A549 treated with Hydrocortisone at 1 μM for 4 hours (cell line): ENCODE measurements around the gene RTEL1. TPM values are rescaled to one million over a fixed set of nuclear protein-coding genes. Genes with fewer than 3 reads are reported as not detected.

Experiments used
- total RNA-seq: library from RNA; stranded (reverse); fragments of 200-300 nt; extraction: Qiagen RNA extraction; gene quantifications from 5 replicates; pipeline ENCODE4 v1.2.3, GENCODE V29; 2022

Gene RTEL1, protein sequence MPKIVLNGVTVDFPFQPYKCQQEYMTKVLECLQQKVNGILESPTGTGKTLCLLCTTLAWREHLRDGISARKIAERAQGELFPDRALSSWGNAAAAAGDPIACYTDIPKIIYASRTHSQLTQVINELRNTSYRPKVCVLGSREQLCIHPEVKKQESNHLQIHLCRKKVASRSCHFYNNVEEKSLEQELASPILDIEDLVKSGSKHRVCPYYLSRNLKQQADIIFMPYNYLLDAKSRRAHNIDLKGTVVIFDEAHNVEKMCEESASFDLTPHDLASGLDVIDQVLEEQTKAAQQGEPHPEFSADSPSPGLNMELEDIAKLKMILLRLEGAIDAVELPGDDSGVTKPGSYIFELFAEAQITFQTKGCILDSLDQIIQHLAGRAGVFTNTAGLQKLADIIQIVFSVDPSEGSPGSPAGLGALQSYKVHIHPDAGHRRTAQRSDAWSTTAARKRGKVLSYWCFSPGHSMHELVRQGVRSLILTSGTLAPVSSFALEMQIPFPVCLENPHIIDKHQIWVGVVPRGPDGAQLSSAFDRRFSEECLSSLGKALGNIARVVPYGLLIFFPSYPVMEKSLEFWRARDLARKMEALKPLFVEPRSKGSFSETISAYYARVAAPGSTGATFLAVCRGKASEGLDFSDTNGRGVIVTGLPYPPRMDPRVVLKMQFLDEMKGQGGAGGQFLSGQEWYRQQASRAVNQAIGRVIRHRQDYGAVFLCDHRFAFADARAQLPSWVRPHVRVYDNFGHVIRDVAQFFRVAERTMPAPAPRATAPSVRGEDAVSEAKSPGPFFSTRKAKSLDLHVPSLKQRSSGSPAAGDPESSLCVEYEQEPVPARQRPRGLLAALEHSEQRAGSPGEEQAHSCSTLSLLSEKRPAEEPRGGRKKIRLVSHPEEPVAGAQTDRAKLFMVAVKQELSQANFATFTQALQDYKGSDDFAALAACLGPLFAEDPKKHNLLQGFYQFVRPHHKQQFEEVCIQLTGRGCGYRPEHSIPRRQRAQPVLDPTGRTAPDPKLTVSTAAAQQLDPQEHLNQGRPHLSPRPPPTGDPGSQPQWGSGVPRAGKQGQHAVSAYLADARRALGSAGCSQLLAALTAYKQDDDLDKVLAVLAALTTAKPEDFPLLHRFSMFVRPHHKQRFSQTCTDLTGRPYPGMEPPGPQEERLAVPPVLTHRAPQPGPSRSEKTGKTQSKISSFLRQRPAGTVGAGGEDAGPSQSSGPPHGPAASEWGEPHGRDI (N-terminal part only)
- 4.7 to 7.2 TPM (median 6.8 TPM) in 5 replicates for total RNA-seq

DNA sequence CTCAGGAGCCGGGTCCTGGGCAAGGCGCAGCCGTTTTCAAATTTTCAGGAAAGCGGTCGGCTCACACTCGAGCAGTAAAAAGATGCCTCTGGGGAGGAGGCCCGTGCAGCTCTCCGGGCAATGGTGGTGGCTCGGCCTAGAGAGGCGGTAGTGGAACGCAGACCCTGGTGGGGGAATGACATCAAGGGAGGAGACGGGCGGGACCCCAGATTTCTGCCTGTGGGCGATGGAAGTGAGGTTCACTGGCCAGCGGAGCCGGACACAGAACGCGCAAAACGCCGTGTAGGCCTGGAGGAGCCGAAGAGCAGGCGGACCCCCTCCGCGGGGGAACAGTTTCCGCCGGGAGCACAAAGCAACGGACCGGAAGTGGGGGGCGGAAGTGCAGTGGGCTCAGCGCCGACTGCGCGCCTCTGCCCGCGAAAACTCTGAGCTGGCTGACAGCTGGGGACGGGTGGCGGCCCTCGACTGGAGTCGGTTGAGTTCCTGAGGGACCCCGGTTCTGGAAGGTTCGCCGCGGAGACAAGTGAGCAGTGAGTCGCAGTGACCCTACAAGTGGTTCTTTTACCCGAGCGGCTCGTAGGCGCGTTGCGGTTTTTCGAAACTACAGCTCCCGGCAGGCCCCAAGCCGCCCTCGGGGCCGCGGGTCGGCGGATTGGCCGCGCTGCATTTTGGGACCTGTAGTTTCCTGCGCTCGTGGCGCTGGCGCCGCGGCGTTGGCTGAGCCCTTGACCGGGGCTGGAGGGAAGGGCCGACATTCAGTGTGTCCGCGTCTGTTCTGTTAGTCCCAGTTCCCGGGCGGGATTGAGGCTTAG lies at the start of gene RTEL1:
Gene RTEL1 (plus strand): TSS at position 376 of the 812 bp plus-strand sequence. CDS start 1,091 bp downstream, outside the sequence.

DNA sequence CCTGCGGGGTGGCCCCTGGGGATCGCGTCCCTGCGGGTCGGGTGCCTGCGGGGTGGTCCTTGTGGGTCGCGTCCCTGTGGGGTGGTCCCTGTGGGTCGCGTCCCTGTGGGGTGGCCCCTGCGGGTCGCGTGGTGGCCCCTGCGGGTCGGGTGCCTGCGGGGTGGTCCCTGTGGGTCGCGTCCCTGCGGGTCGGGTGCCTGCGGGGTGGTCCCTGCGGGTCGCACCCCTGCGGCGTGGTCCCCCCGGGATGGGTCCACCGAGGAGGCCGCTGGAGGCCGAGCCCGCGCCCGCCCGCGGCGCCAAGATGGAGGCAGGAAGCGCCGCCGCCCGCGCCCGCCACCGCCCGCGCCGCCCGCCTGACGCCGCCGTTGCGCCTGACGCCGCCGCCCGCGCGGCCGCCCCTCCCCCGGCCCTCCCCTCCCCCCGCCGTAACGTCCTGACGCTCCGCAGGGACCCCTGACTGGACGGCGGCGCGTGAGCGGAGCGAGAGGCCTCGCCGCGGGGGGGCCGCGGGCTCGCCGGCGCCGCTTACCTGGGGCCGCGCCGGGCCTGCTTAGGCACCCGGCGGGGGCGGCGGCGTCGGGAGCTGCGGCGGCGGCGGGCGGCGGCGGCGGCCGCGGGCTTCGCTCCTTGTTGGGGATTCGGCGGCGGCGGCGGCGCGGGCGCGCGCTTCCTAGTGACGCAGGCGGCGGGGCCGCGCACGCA lies 31.5 kb upstream of the RTEL1 start, which contains the start of gene GMEB2:
Gene GMEB2 (minus strand): TSS at position 678 of the 705 bp plus-strand sequence. CDS start 7,704 bp downstream, outside the sequence.

DNA sequence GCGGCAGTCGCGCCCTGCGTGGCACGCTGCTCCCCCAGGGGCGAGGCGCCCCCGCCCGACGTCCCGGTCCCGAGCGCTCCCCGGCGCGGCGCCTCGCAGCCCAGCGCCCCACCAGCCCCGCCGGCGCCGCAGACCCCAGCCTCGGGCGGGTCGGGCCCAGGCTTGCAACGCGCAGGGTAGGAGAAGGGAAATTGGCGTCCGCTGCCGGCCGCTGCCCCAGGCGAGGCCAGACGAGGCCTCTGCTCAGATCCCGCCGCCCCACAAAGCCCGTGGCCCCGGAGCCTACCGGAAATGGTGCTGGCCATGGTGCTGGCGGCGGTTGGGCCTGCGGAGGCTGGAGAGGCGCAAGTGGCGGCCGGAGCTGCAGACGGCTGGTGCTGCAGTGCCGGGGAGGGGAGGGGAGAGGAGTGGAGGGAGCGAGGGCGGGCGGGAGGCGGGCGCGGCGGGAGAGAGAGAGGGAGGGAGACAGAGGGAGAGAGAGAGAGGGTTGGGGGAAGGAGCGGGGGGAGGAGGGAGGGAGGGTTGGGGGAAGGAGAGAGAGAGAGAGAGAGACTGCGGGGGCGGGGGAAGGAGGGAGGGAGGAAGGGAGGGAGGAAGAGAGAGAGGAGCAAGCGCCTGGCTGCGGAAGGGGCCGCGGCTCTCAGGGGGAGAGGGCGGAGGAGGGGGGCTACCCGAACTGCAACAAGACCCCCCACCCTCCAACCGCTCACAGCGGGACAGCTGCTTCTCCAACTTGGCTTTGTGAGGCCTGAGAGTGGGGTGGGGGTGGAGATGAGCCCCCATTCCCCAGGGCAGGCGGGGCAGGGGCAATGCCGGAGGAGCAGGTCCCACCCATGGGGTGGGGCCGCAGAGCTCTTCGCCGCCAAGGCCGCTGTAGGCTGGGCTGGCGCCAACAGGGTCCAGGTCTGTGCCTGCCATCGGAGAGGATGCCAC lies 4.8 kb upstream of the RTEL1 start, which contains the start of gene STMN3:
Gene STMN3 (minus strand): TSS at position 384 of the 933 bp plus-strand sequence. CDS start 79 bp downstream, at position 305.

DNA sequence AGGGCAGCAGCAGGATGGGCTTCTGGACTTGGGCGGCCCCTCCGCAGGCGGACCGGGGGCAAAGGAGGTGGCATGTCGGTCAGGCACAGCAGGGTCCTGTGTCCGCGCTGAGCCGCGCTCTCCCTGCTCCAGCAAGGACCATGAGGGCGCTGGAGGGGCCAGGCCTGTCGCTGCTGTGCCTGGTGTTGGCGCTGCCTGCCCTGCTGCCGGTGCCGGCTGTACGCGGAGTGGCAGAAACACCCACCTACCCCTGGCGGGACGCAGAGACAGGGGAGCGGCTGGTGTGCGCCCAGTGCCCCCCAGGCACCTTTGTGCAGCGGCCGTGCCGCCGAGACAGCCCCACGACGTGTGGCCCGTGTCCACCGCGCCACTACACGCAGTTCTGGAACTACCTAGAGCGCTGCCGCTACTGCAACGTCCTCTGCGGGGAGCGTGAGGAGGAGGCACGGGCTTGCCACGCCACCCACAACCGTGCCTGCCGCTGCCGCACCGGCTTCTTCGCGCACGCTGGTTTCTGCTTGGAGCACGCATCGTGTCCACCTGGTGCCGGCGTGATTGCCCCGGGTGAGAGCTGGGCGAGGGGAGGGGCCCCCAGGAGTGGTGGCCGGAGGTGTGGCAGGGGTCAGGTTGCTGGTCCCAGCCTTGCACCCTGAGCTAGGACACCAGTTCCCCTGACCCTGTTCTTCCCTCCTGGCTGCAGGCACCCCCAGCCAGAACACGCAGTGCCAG lies 38.7 kb downstream of the RTEL1 start, which contains the start of gene TNFRSF6B:
Gene TNFRSF6B (plus strand): TSS at position 25 of the 729 bp plus-strand sequence. CDS start 116 bp downstream, at position 141.

DNA sequence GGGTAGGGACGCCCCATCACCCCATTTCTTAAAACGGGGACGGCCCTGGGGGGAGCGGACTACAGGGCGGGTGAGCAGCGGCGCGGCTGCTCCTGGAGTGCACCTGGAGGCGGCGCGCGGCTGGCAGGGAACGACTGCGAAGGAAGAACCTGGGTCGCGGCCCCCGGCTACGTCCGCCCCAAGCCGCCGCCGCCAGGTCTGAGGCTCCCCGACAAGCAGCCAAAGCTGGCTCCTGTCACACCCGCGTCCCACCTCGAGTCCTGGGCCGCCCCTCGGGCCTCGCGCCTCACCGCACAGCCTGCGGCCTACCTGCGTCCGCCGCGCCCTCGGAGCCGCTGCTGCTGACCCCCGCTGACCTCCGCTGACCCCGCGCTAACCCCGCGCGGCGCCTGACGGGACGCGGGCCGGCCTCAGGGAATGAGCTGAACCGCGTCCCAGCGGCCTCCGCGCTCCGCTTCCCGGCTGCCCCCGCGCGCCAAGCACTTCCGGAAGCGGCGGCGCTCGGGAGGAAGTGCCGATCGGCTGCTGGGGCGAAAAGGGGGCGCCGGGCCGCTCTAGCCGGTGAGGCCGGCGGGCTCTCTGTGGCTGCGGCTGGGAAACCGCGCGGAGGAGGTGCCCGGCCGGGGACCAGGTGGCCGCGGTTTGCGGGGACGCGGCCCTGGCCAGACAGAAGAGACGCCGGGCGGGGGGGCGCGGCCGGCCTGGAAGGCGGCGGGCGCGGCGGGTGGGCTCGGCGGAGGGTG lies 49.6 kb downstream of the RTEL1 start, which contains the start of the genes ARFRP1 and ZGPAT:
Gene ARFRP1 (minus strand): TSS at position 419 of the 743 bp plus-strand sequence. CDS start 885 bp downstream, outside the sequence.
Gene ZGPAT (plus strand): TSS at position 482 of the 743 bp plus-strand sequence. CDS start 542 bp downstream, outside the sequence.

DNA sequence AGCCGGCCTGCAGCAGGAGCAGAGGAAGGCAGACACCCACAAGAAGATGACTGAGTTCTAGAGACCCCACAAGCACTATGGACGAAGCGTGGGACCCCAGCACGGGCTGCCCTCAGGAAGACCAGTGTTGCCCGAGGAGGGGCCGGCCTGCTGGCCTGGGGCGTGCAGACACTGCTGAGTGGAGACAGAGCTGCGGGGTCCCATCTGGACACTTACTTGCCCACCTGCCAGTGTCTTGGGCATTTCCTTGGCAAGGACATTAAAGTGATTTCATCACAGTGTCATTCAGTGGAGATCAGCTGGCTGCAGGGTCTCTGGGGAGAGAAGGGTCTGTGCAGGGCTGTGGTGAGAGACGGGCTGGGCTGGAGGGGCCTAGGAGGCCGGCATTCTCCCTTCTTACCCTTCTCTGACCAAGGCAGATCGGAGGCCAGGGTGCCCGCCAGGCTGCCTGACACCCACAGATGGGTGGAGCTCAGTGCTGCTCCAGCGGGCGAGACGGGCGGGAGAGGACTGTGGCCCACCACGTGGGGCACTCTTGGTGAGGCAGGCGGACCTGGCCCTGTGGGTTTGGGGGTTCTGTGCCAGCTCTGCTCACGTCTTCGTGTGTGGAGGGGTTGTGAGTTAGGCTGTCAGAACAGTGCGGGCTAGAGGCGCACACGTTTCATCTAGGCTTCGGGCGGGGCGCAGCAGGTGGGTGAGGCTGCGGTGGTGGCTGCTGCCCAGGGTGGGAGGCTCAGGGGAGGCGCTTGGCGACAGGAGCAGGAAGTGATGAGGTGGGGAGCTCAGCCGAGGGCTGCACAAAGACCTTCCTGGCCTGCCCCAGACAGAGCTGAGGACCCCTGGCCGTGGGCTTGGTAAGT lies 78.0 kb downstream of the RTEL1 start, which contains the start of gene LIME1:
Gene LIME1 (plus strand): TSS at position 806 of the 860 bp plus-strand sequence. CDS start 886 bp downstream, outside the sequence.

DNA sequence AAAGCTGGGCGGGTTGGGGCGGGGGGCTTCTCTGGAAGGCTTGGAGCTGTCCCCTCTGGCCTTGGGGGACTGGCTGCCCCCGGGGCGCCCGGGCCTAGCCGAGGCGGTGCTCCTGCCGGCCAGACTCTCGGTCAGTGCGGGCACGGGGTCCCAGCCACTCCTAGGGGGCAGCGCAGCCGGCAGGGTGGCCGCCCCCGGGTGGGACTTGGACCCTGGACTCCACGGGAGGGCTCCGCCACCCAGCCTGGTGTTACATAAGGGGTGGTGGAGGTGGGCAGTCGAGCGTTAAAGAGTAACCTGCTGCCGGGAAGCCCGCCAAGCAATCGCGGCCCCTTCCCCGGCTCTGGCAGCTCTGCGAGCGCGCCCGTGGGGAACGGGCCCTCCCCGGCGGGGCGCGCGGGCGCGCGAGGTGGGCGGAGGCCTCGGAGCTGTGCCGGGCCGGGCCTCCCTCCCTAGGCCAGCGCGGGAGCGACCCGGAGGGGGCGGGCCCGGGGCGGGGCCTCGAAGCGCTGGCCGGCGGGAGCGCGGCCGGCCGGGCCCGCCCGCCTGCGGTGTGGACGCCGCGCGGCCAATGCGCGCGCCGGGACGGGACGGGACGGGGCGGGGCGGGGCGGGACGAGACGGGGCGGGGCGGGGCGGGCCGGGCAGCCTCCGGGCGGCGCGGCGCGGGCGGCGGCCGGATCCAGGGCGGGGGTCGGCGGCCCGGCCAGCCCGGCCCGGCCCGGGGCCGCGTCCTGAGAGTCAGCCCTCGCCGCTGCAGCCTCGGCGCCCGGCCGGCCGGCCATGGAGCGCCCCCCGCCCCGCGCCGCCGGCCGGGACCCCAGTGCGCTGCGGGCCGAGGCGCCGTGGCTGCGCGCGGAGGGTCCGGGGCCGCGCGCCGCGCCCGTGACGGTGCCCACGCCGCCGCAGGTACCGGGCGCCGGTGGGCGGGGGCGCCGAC lies 81.3 kb downstream of the RTEL1 start, which contains the start of gene SLC2A4RG:
Gene SLC2A4RG (plus strand): TSS at position 647 of the 940 bp plus-strand sequence. CDS start 137 bp downstream, at position 784.

Other genes starting within 250 kb of the RTEL1 start
- gene KCNQ2, start 185.7 kb upstream of the RTEL1 start, total RNA-seq, result 0.16 to 0.62 TPM (median 0.46 TPM) in 5 replicates
- 142 to 176 TPM (median 148 TPM) in 5 replicates for gene EEF1A2, start 159.2 kb upstream of the RTEL1 start, total RNA-seq
- gene PPDPF, start 137.5 kb upstream of the RTEL1 start, total RNA-seq, result 234 to 352 TPM (median 331 TPM) in 5 replicates
- gene PTK6, start 120.9 kb upstream of the RTEL1 start, total RNA-seq, result 2.7 to 3.6 TPM (median 2.9 TPM) in 5 replicates
- 0.11 to 0.15 TPM (median 0.13 TPM) in 5 replicates for gene SRMS, start 110.6 kb upstream of the RTEL1 start, total RNA-seq
- 0.16 to 0.41 TPM (median 0.20 TPM) in 5 replicates for gene FNDC11, start 104.2 kb upstream of the RTEL1 start, total RNA-seq
- 24.2 to 33.4 TPM (median 27.2 TPM) in 5 replicates for gene HELZ2, start 84.1 kb upstream of the RTEL1 start, total RNA-seq
- gene GMEB2, start 31.2 kb upstream of the RTEL1 start, total RNA-seq, result 9.7 to 10.6 TPM (median 10.2 TPM) in 5 replicates
- gene STMN3, start 4.9 kb upstream of the RTEL1 start, total RNA-seq, result 8.6 to 11.3 TPM (median 9.5 TPM) in 5 replicates
- 0.28 to 0.97 TPM (median 0.77 TPM) in 5 replicates for gene TNFRSF6B, start 38.3 kb downstream of the RTEL1 start, total RNA-seq
- gene ARFRP1, start 49.7 kb downstream of the RTEL1 start, total RNA-seq, result 33.9 to 39.1 TPM (median 38.0 TPM) in 5 replicates
- 25.1 to 27.5 TPM (median 27.0 TPM) in 5 replicates for gene ZGPAT, start 49.7 kb downstream of the RTEL1 start, total RNA-seq
- gene LIME1, start 78.4 kb downstream of the RTEL1 start, total RNA-seq, result 5.0 to 9.8 TPM (median 8.9 TPM) in 5 replicates
- gene SLC2A4RG, start 81.5 kb downstream of the RTEL1 start, total RNA-seq, result 59.0 to 100 TPM (median 93.0 TPM) in 5 replicates
- gene ZBTB46, start 173.0 kb downstream of the RTEL1 start, total RNA-seq, result 0.71 to 1.0 TPM (median 0.81 TPM) in 5 replicates
- gene ABHD16B, start 203.2 kb downstream of the RTEL1 start, total RNA-seq, result 0.08 to 0.13 TPM in 2 of 5 replicates, not detected in the others
- gene TPD52L2, start 207.0 kb downstream of the RTEL1 start, total RNA-seq, result 131 to 146 TPM (median 133 TPM) in 5 replicates
- gene DNAJC5, start 236.8 kb downstream of the RTEL1 start, total RNA-seq, result 27.2 to 30.6 TPM (median 28.7 TPM) in 5 replicates